GM21515 (cell line): ENCODE measurements around the gene NCBP1.

Source experiments
- ATAC-seq: cut with Tn5 transposase; IDR thresholded peaks from one replicate; pipeline ENCODE4 v1.9.1; 2021; ENCODE audit not compliant: unreplicated experiment

NCBP1 gene

DNA sequence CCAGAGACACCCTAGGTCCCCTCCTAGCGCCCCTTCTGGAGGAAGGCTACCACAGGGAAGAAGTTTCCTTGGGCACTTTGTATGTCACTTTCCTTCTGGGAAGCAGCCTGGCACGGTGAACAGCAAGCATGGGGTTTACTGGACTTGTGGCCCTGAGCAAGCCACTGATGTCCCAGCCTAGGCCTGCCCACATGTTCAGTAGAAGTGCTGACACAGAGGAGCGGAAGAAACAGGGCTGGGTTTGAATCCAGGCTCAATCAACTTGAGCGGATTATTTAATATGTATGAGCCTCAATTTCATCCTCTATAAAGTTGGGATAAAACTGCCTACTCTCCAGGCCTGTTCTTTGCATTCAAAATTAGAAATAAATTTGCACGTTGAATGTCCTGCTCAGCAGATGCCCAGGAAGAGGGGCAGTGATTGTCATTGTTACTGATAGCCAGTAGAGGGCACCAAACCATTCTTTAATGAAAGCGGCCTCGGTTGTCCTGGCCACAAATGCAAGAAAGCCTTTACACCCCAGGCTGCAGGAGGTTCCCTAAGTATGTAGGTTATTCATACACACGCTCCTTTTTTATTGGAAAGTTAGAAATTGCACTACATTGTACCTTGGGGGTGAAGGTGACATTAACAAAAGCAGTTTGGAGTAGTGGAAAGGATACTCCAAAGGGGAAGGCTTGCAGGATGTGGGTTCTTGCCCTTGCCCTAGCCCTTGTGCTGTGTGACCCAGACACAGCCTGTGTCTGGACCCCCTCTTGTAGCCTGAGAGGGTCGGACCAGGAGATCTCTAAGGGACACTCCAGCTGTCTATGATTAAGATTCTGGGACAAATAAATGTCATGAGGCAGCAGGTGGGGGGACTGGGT is 77.0 kb downstream of the NCBP1 start:
- no peak for ATAC-seq

DNA sequence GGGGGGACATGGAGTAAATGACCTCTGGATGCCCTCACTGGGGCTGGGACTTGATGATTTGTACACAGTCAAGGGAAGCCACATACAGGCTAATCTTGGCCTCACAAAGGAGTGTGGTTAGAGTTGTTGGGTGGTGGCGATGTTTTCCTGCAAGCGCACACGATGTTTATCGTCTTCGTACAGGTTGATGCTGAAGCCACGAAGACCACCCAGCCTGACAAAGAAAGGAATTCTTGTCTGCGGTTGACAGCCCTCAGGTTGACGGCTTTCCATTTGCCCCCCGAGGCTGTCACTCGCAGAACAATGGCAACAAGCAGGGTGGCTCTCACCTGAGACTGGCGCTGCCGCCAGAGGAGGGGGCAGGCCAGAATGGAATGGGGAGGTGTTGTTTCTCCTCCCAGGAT is 77.6 kb downstream of the NCBP1 start:
- ATAC-seq, result no peak

DNA sequence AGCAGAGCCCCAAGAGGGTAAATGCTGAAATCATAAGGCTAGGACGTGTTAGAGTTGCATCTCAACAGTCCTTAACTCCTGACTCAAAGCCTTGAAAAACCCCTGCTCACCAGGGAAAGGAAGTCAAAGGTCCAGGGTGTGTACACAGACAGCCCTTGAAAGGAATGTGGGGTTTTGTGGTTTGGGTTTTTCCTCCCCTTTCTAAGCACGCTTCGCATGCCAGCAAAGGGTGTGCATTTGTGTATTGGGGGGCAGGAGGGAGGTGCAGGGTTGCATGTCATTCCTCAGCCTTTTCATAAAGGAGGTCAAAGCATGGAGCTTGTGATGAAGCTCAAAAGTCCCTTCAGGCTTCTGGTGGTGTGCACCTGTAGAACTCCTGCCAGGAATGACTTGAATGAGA is 80.8 kb downstream of the NCBP1 start:
- ATAC-seq, result no peak

DNA sequence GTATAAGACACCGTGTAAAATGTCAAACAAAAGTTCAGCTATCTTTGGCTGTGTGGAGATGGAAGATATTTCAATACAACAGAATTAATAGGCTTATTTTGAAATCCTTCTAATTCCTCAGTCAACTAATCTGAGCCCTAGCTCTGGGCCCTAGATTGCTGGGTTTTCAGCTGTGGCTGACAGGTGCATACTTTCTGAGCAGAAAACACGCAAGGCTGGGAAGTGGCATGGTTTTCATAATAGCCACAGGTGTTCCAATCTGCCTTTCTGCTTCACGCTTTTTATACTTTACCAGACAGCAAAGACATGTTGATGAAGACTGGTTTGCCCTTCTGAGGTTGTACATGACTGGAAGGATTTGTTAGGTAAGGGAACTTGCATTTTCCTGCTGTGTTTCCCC is 84.2 kb downstream of the NCBP1 start:
- no peak for ATAC-seq

DNA sequence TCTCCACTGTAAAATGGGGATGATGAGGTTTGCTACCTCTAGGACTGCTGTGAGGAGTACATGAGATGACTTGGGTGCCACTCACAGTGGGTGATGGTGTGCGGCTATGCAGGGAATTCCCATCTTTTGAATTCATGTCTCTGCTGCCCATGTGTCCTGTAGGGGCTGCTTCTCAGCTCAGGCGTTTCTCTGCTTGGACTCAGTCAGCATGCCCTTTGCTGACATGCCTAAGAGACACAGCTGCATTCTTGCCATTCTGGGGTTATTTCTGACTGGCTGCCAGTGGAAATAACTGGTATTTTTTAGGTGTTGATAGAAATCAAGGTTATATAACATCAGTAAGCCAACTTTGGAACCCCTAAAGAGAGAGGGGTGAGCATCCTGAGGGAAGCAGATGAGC is 87.8 kb downstream of the NCBP1 start:
- no peak for ATAC-seq

DNA sequence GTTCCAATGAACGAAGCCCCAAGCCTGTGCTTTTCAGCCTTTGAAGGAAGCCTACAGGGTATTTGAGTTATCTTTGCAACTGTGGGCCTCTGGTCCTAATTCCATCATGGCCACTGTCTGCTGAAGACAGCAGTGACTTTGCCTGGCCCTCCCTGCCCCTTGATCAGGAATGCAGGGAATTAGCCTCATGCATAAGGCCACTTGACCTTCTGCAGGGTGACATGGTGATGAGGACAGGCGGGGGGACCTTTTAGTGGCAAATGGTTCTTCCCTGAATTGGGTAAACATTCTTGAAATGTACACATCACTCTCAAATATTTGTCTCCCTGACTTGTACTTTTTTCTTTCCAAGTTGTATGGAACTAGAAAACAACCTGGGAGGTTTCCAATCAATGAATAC is 88.7 kb downstream of the NCBP1 start:
- ATAC-seq, result no peak
